ENCODE measurements around the gene PCNX1. TPM values are rescaled to one million over a fixed set of nuclear protein-coding genes. Genes with fewer than 3 reads are reported as not detected.

PCNX1 gene
- total RNA-seq, 1 donor from 2014 or later, result 77.2 TPM

DNA sequence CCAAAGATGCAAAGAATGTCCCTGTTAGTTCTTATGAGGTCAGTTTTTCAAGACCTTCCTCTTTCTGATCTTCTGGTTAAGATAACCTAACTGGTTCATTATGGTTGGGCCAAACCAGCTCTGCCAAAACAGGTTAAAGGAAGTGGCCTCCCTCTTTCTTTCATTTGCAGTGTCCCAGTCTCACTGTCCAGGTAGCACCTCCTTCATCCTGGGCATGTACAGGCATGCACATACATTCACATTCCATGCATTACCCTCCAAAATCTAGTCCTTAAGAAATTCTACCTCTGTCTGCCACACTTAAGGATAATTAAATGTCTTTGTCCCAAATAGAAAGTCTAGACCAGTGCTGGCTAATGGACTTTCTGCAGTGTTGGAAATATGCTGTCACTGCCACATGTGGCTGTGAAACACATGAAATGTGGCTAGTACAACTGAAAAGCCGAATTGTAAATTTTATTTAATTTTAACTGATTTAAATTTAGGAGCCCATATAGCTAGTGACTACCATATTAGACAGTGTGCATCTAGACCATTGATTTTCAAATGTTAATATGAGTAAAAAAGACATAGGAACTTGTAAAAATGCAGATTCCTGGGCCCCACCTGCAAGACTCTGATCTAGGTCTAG lies 169.3 kb downstream of the PCNX1 start:
- Mint-ChIP-seq H3K4me1 (no peaks in the 10 kb centered on the region), H3K27ac (no peak overlapping the region), H3K36me3 (peaks cover 75% of the 10 kb centered on the region), H3K4me3 (no peak overlapping the region), H3K9me3 (peaks cover 48% of the 10 kb centered on the region), H3K27me3 (ENCODE audit: low read depth) (no peaks in the 10 kb centered on the region)
- no peak for DNase-seq (ENCODE audit: low spot score in 2 of 2, unreplicated experiment in 2 of 2)
- TF ChIP-seq CTCF (IDR thresholded peaks at IDR 0.05; ENCODE audit: unreplicated experiment), result no peak

DNA sequence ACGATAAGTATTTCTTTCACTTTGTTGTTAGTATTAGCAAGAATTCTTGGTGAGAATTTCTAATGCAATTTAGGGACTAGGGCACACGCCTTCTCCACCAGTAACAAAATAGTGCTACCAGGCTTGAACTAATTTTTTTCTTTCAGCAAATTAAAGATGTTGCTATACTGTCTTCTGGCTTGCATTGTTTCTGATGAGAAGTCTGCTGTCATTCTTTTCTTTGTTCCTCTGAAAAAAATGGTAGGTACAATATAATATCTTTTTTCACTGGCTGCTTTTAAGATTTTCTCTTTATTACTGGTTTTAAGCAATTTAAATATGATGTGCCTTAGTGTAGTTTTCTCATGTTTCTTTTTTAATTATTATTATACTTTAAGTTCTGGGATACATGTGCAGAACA lies 171.2 kb downstream of the PCNX1 start:
- Mint-ChIP-seq H3K27ac (no peak overlapping the region), H3K4me3 (no peak overlapping the region), H3K27me3 (ENCODE audit: low read depth) (no peaks in the 10 kb centered on the region), H3K36me3 (peaks cover 84% of the 10 kb centered on the region), H3K4me1 (no peaks in the 10 kb centered on the region), H3K9me3 (peaks cover 55% of the 10 kb centered on the region)
- DNase-seq (ENCODE audit: low spot score in 2 of 2, unreplicated experiment in 2 of 2), result no peak
- no peak for TF ChIP-seq CTCF (IDR thresholded peaks at IDR 0.05; ENCODE audit: unreplicated experiment)

DNA sequence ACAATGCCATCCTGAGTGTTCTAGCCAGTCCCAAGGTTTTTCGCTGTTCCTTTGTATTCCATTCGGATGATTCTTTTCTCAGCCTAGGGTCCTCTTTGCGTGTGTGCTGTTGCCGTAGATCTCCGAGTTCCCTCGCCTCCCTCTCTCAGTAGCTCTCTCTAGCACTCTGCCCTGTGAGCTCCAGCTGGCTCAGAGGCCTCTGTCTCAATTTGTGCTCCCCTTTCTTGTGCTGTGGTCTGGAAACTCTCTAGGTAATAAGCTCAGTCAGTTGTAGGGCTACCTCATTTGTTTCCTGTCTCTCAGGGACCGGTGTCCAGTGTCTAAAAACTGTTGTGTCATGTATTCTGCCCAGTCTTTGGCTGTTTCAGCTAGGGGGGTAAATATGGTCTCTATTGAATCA lies 179.3 kb downstream of the PCNX1 start:
- H3K36me3 Mint-ChIP-seq, result peaks cover 63% of the 10 kb centered on the region
- peaks cover 7% of the 10 kb centered on the region for H3K9me3 Mint-ChIP-seq
- no peaks in the 10 kb centered on the region for H3K27me3 Mint-ChIP-seq (ENCODE audit: low read depth)
- TF ChIP-seq CTCF (IDR thresholded peaks at IDR 0.05; ENCODE audit: unreplicated experiment), result no peak
- H3K27ac Mint-ChIP-seq, result peak overlapping the region; percentile 87
- DNase-seq (ENCODE audit: low spot score in 2 of 2, unreplicated experiment in 2 of 2), result no peak
- H3K4me1 Mint-ChIP-seq, result peaks cover 12% of the 10 kb centered on the region
- no peak overlapping the region for H3K4me3 Mint-ChIP-seq

DNA sequence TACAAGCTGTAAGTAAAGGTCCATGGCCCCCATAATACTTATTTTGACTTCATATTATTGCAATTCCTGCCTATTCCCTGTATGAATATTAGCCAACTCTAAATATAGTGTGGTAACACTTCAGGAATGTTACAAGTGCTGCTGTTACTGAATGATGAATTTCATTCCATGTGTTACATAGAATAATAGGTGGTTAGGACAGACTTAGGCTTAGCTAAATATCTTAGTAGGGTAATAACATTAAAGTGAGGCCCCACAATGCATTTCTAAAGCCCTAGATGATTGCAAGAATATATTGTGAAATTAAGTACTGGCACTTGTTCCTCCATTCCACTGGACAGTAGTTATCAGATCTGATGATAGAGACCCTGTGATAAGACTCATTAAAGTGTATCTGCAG lies 182.7 kb downstream of the PCNX1 start:
- DNase-seq (ENCODE audit: low spot score in 2 of 2, unreplicated experiment in 2 of 2), result no peak
- no peak for TF ChIP-seq CTCF (IDR thresholded peaks at IDR 0.05; ENCODE audit: unreplicated experiment)
- peaks cover 70% of the 10 kb centered on the region for H3K36me3 Mint-ChIP-seq
- no peaks in the 10 kb centered on the region for H3K27me3 Mint-ChIP-seq (ENCODE audit: low read depth)
- no peak overlapping the region for H3K27ac Mint-ChIP-seq
- H3K4me1 Mint-ChIP-seq, result peaks cover 12% of the 10 kb centered on the region
- no peak overlapping the region for H3K4me3 Mint-ChIP-seq
- H3K9me3 Mint-ChIP-seq, result peaks cover 18% of the 10 kb centered on the region

- Mint-ChIP-seq H3K9me3 (peaks cover 30% of the 10 kb centered on the region), H3K4me3 (no peak overlapping the region), H3K4me1 (peaks cover 6% of the 10 kb centered on the region), H3K27ac (no peak overlapping the region), H3K36me3 (peaks cover 61% of the 10 kb centered on the region), H3K27me3 (ENCODE audit: low read depth) (no peaks in the 10 kb centered on the region)
- TF ChIP-seq CTCF (IDR thresholded peaks at IDR 0.05; ENCODE audit: unreplicated experiment), result no peak
- no peak for DNase-seq (ENCODE audit: low spot score in 2 of 2, unreplicated experiment in 2 of 2)
Observed at GRCh38 chr14:71094722-71095121, 187.5 kb downstream of the PCNX1 start.

DNA sequence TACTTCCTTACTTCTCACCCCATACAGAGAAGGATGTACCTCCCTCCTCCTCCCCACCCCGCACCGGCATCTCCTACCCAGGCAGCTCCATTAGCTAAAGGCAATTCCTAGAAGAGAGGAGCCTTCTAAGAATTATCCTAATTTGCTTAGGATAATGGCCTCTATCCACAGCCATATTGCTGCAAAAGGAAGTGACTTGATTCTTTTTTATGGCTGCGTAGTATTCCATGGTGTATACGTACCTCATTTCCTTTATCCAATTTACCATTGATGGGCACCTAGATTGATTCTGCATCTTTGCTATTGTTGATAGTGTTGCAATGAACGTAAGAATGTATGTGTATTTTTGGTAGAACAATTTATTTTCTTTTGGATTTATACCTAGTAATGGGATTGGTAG lies 189.7 kb downstream of the PCNX1 start:
- H3K9me3 Mint-ChIP-seq, result peaks cover 32% of the 10 kb centered on the region
- TF ChIP-seq CTCF (IDR thresholded peaks at IDR 0.05; ENCODE audit: unreplicated experiment), result no peak
- DNase-seq (ENCODE audit: low spot score in 2 of 2, unreplicated experiment in 2 of 2), result no peak
- no peak overlapping the region for H3K27ac Mint-ChIP-seq
- no peaks in the 10 kb centered on the region for H3K27me3 Mint-ChIP-seq (ENCODE audit: low read depth)
- H3K4me1 Mint-ChIP-seq, result no peaks in the 10 kb centered on the region
- peaks cover 57% of the 10 kb centered on the region for H3K36me3 Mint-ChIP-seq
- no peak overlapping the region for H3K4me3 Mint-ChIP-seq

Measured in mesothelial cell of epicardium (in vitro differentiated cells).